NCI-H748 (cell line): ENCODE measurements around the gene DYSF.

ENCODE experiments used
- DNase-seq: peaks from one replicate; lab custom pipeline; 2025; ENCODE audit not compliant: unreplicated experiment; lab: John Stamatoyannopoulos, UW

DYSF gene

GRCh38 chr2:71718686-71719085 lies 265.3 kb downstream of the DYSF start:
- DNase-seq: no peak

GRCh38 chr2:71719520-71720282 lies 266.3 kb downstream of the DYSF start:
- DNase-seq: no peak

- DNase-seq: no peak
Observed at GRCh38 chr2:71720283-71720560, 266.9 kb downstream of the DYSF start.

- DNase-seq: no peak
Observed at GRCh38 chr2:71720596-71721361, 267.4 kb downstream of the DYSF start.

- DNase-seq: no peak
Observed at GRCh38 chr2:71721362-71721665, 268.0 kb downstream of the DYSF start.

GRCh38 chr2:71721669-71722068 lies 268.3 kb downstream of the DYSF start:
- no peak for DNase-seq

GRCh38 chr2:71722286-71722685 lies 268.9 kb downstream of the DYSF start:
- no peak for DNase-seq

- no peak for DNase-seq
Observed at GRCh38 chr2:71724793-71725192, 271.4 kb downstream of the DYSF start.

- no peak for DNase-seq
Observed at GRCh38 chr2:71725836-71726235, 272.5 kb downstream of the DYSF start.

- DNase-seq: no peak
Observed at GRCh38 chr2:71727562-71727961, 274.2 kb downstream of the DYSF start.

- DNase-seq: no peak
Observed at GRCh38 chr2:71728036-71728435, 274.7 kb downstream of the DYSF start.

- no peak for DNase-seq
Observed at GRCh38 chr2:71730785-71731383, 277.5 kb downstream of the DYSF start.

GRCh38 chr2:71734620-71735019 lies 281.3 kb downstream of the DYSF start:
- no peak for DNase-seq

- no peak for DNase-seq
Observed at GRCh38 chr2:71735676-71736075, 282.3 kb downstream of the DYSF start.
